ENCODE measurements around the gene TJP3.

- TF ChIP-seq EZH2 (IDR thresholded peaks at IDR 0.05) (no peak), POLR2AphosphoS5 (IDR thresholded peaks at IDR 0.05; ENCODE audit: borderline replicate concordance, low read depth, low read length) (no peak), FOXP2 (optimal IDR thresholded peaks at IDR 0.05; ENCODE audit: control extremely low read depth, extremely low read length, insufficient read depth) (no peak)
Observed at GRCh38 chr19:3669082-3669946, 38.9 kb upstream of the TJP3 start.

Data from SK-N-MC (cell line).